SK-N-MC (cell line): Measurements from ENCODE around the gene KIAA0513.
"Not testable (repeated sequence)": the region's sequence is repeated elsewhere in the genome, so short reads cannot be mapped to it uniquely, and the experiment has no call there.

ENCODE experiments used
- EZH2 ChIP-seq: fragments of 200-600 bp; sonication (generic); IDR thresholded peaks from one replicate; pipeline ENCODE4 v1.6.1; 2017; ENCODE audit warnings: antibody characterized with exemption
- POLR2AphosphoS5 ChIP-seq: IDR thresholded peaks from 2 replicates; pipeline ENCODE4 v1.6.1; 2012; ENCODE audit warnings: mild to moderate bottlenecking, low read depth, low read length, borderline replicate concordance

GRCh38 chr16:85123441-85123840, 95.8 kb downstream of the KIAA0513 start:
- TF ChIP-seq EZH2, POLR2AphosphoS5: not testable (repeated sequence)
